Esophagus squamous epithelium (tissue), 4 donors: Measurements from ENCODE around the gene MGMT.

Source experiments
- POLR2A ChIP-seq, 4 donors: fragments of 450-650 bp; IDR thresholded peaks; one replicate each; pipeline ENCODE4 v1.6.1; 2017; ENCODE audit warnings: antibody characterized with exemption in 4 of 4, mild to moderate bottlenecking in 4 of 4, moderate library complexity in 3 of 4
- TF ChIP-seq, protein P1 (sequence below), 6 experiments: fragments of 450-650 bp in 4 of 6; fragments of 200-600 bp in 2 of 6; sonication (generic) in 2 of 6; IDR thresholded peaks; one replicate each; pipeline ENCODE4 v1.5.1; 2016 to 2019; ENCODE audit warnings: antibody characterized with exemption in 6 of 6, mild to moderate bottlenecking in 4 of 6, moderate library complexity in 4 of 6

DNA sequence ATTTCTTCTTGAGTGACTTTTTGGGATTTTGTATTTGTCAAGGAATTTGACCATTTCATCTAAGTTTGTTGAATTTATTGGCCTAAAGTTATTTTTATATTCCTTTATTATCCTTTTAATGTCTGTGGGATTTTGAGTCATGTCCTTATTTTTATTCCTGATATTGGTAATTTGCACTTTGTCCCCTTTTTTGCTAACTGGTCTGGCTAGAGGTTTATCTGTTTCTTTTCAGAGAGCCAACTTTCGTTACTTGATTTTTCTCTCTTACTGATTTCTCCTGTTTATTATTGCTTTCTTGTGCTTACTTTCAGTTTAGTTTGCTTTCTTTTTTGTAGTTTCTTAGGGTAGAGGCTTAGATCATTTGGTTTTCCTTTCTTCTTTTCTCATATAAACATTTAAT is 14.6 kb downstream of the MGMT start:
- TF ChIP-seq, protein P1, sequence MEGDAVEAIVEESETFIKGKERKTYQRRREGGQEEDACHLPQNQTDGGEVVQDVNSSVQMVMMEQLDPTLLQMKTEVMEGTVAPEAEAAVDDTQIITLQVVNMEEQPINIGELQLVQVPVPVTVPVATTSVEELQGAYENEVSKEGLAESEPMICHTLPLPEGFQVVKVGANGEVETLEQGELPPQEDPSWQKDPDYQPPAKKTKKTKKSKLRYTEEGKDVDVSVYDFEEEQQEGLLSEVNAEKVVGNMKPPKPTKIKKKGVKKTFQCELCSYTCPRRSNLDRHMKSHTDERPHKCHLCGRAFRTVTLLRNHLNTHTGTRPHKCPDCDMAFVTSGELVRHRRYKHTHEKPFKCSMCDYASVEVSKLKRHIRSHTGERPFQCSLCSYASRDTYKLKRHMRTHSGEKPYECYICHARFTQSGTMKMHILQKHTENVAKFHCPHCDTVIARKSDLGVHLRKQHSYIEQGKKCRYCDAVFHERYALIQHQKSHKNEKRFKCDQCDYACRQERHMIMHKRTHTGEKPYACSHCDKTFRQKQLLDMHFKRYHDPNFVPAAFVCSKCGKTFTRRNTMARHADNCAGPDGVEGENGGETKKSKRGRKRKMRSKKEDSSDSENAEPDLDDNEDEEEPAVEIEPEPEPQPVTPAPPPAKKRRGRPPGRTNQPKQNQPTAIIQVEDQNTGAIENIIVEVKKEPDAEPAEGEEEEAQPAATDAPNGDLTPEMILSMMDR (IDR thresholded peaks at IDR 0.05): no peak
- TF ChIP-seq POLR2A (IDR thresholded peaks at IDR 0.05): no peak
